ENCODE results near the gene FLT3LG. TPM values are rescaled to one million over a fixed set of nuclear protein-coding genes. Genes with fewer than 3 reads are reported as not detected.

FLT3LG gene
- total RNA-seq, 1 experiment from 2014 or later = 0.18 TPM

DNA sequence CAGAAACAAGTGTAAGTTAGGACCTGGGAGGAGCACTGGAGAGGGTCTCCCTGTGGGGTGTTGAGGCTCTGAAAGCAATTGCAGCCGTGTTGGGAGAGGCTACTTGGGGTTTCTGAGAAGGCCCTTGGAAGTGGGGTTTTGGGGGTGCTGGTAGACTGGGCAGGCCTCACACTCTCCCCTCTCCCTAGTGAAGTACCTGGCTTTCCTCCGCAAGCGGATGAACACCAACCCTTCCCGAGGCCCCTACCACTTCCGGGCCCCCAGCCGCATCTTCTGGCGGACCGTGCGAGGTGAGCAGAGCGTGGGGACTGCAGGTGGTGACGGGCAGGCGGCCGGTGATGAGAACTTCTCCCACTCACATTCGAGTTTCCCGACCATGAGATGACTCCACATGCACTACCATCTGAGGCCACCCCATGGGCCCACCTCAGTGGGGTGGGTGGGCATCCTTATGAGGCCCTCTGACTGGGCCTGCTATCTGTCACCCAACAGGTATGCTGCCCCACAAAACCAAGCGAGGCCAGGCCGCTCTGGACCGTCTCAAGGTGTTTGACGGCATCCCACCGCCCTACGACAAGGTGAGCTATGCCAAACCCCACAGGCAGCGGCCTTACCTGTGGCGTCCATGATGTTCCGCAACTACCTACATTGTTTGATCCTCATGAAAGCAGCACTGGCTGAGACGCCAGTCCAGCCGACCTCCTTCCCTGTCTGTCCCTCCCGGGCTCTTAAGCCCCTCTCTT lies 16.4 kb downstream of the FLT3LG start:
- no peaks in the 10 kb centered on the region for H3K27me3 ChIP-seq (ENCODE audit: low read length)
- H2AFZ ChIP-seq (ENCODE audit: low read length) = no peak overlapping the region
- ATAC-seq (no peak), DNase-seq (no peak)
- H3K4me1 ChIP-seq (ENCODE audit: insufficient read depth, low read length) = peaks cover 13% of the 10 kb centered on the region; the same call in 1 of the 2 replicates
- H3K4me3 ChIP-seq (ENCODE audit: low read length) = peak overlapping the region; percentile 89; the same call in 1 of the 2 replicates
- no peaks in the 10 kb centered on the region for H3K9me3 ChIP-seq (ENCODE audit: low read length)
- H3K36me3 ChIP-seq (ENCODE audit: low read depth, low read length) = peaks cover 49% of the 10 kb centered on the region
- H4K20me1 ChIP-seq (ENCODE audit: low read length) = peaks cover 41% of the 10 kb centered on the region
- H3K9me2 ChIP-seq (replicated peaks; ENCODE audit: low read length) = no peaks in the 10 kb centered on the region
- H3K79me2 ChIP-seq (ENCODE audit: low read length) = peaks cover 38% of the 10 kb centered on the region
- peak overlapping the region; percentile 80 for H3K4me2 ChIP-seq (ENCODE audit: low read length)
- no peak overlapping the region for H3K9ac ChIP-seq (ENCODE audit: low read length)
- H3K27ac ChIP-seq (ENCODE audit: low read length) = no peak overlapping the region
- intact Hi-C loops (cut with micrococcal nuclease) = no loop called here
- TF ChIP-seq, protein P1, sequence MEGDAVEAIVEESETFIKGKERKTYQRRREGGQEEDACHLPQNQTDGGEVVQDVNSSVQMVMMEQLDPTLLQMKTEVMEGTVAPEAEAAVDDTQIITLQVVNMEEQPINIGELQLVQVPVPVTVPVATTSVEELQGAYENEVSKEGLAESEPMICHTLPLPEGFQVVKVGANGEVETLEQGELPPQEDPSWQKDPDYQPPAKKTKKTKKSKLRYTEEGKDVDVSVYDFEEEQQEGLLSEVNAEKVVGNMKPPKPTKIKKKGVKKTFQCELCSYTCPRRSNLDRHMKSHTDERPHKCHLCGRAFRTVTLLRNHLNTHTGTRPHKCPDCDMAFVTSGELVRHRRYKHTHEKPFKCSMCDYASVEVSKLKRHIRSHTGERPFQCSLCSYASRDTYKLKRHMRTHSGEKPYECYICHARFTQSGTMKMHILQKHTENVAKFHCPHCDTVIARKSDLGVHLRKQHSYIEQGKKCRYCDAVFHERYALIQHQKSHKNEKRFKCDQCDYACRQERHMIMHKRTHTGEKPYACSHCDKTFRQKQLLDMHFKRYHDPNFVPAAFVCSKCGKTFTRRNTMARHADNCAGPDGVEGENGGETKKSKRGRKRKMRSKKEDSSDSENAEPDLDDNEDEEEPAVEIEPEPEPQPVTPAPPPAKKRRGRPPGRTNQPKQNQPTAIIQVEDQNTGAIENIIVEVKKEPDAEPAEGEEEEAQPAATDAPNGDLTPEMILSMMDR (conservative IDR thresholded peaks at IDR 0.05; ENCODE audit: low read depth, low read length) = no peak
- TF ChIP-seq EZH2phosphoT487 (IDR thresholded peaks at IDR 0.05; ENCODE audit: borderline replicate concordance, low read length) (no peak), EZH2 (IDR thresholded peaks at IDR 0.05; ENCODE audit: low read length, unreplicated experiment) (no peak)
- peaks cover 54% of the 10 kb centered on the region for H3F3A ChIP-seq (ENCODE audit: low read length, unreplicated experiment)
- BruUV-seq (replicated peaks) = no TSS peak
- POLR2A ChIA-PET (ENCODE audit: unreplicated experiment) = no interaction called here
- CTCF ChIA-PET = no interaction called here

GRCh38 chr19:49491030-49491803 lies 17.2 kb downstream of the FLT3LG start:
- Histone ChIP-seq H3K4me3 (ENCODE audit: low read length) (no peak overlapping the region), H3K4me1 (ENCODE audit: insufficient read depth, low read length) (peaks cover 16% of the 10 kb centered on the region; the same call in 1 of the 2 replicates), H4K20me1 (ENCODE audit: low read length) (peaks cover 41% of the 10 kb centered on the region), H3K9me2 (replicated peaks; ENCODE audit: low read length) (no peaks in the 10 kb centered on the region), H2AFZ (ENCODE audit: low read length) (no peak overlapping the region), H3K79me2 (ENCODE audit: low read length) (peaks cover 38% of the 10 kb centered on the region), H3K4me2 (ENCODE audit: low read length) (no peak overlapping the region), H3K27me3 (ENCODE audit: low read length) (no peaks in the 10 kb centered on the region), H3K27ac (ENCODE audit: low read length) (no peak overlapping the region), H3K9ac (ENCODE audit: low read length) (no peak overlapping the region), H3F3A (ENCODE audit: low read length, unreplicated experiment) (peaks cover 54% of the 10 kb centered on the region), H3K36me3 (ENCODE audit: low read depth, low read length) (peaks cover 49% of the 10 kb centered on the region), H3K9me3 (ENCODE audit: low read length) (no peaks in the 10 kb centered on the region)
- TF ChIP-seq, protein P1 (conservative IDR thresholded peaks at IDR 0.05; ENCODE audit: low read depth, low read length) = no peak
- TF ChIP-seq EZH2 (IDR thresholded peaks at IDR 0.05; ENCODE audit: low read length, unreplicated experiment) (no peak), EZH2phosphoT487 (IDR thresholded peaks at IDR 0.05; ENCODE audit: borderline replicate concordance, low read length) (no peak)
- CTCF ChIA-PET = no interaction called here
- POLR2A ChIA-PET (ENCODE audit: unreplicated experiment) = no interaction called here
- BruUV-seq (replicated peaks) = no TSS peak
- ATAC-seq = no peak
- DNase-seq = no peak
- intact Hi-C loops (cut with micrococcal nuclease) = no loop called here
